Keratinocyte (primary cell): ENCODE results near the gene SLC16A9. TPM values are rescaled to one million over a fixed set of nuclear protein-coding genes. Genes with fewer than 3 reads are reported as not detected.

Experiments
- DNase-seq: peaks from one replicate; pipeline ENCODE4 v3.0.0-alpha.2; 2011; ENCODE audit warnings: low read depth, missing footprints, low spot score
- FAIRE-seq: peaks from 2 replicates; lab custom pipeline; 2011; peaks lifted over from hg19 to GRCh38; lab: Jason Lieb, UNC
- H2AFZ ChIP-seq: 2 replicates; pipeline ENCODE4 v1.6.0; 2012; ENCODE audit warnings: low read length, control low read depth, inconsistent platforms; ENCODE audit not compliant: control insufficient read depth
- H3K27ac ChIP-seq: 2 replicates; pipeline ENCODE4 v1.5.1; 2011; ENCODE audit warnings: low read length; ENCODE audit not compliant: control insufficient read depth, insufficient read depth
- H3K27me3 ChIP-seq: 3 replicates; pipeline ENCODE4 v1.6.0; 2011; ENCODE audit warnings: low read length; ENCODE audit not compliant: control insufficient read depth, insufficient read depth; ENCODE audit errors: extremely low read depth
- H3K36me3 ChIP-seq, 2 experiments: 2 replicates in 1 of 2; 3 replicates in 1 of 2; pipeline ENCODE4 v1.5.1; 2011; ENCODE audit warnings: low read length in 2 of 2, mild to moderate bottlenecking in 1 of 2; ENCODE audit not compliant: control insufficient read depth in 2 of 2, insufficient read depth in 2 of 2; ENCODE audit errors: extremely low read depth in 1 of 2
- H3K4me1 ChIP-seq: 3 replicates; pipeline ENCODE4 v1.5.1; 2011; ENCODE audit warnings: low read length; ENCODE audit not compliant: control insufficient read depth, insufficient read depth; ENCODE audit errors: extremely low read depth
- H3K4me2 ChIP-seq: 3 replicates; pipeline ENCODE4 v1.6.0; 2011; ENCODE audit warnings: low read depth, low read length; ENCODE audit not compliant: control insufficient read depth, insufficient read depth; ENCODE audit errors: extremely low read depth
- H3K4me3 ChIP-seq, 3 experiments: fragments of 200-600 bp in 1 of 3; sonication (generic) in 1 of 3; 2 replicates in 2 of 3; 3 replicates in 1 of 3; pipeline ENCODE4 v1.5.1; 2011 to 2016; ENCODE audit warnings: low read length in 3 of 3, mild to moderate bottlenecking in 3 of 3, control low read depth in 2 of 3, inconsistent platforms in 1 of 3, low read depth in 1 of 3, mixed read lengths in 1 of 3, mixed run types in 1 of 3, moderate library complexity in 1 of 3; ENCODE audit not compliant: control insufficient read depth in 2 of 3, insufficient read depth in 2 of 3; ENCODE audit errors: extremely low read depth in 1 of 3
- H3K79me2 ChIP-seq: 2 replicates; pipeline ENCODE4 v1.6.0; 2012; ENCODE audit warnings: low read length; ENCODE audit not compliant: control insufficient read depth, insufficient read depth
- H3K9ac ChIP-seq: 3 replicates; pipeline ENCODE4 v1.6.0; 2011; ENCODE audit warnings: low read length; ENCODE audit not compliant: control insufficient read depth, insufficient read depth; ENCODE audit errors: extremely low read depth
- H3K9me1 ChIP-seq: 3 replicates; pipeline ENCODE4 v1.6.0; 2011; ENCODE audit warnings: low read length; ENCODE audit not compliant: control insufficient read depth, insufficient read depth; ENCODE audit errors: extremely low read depth
- H3K9me3 ChIP-seq: 2 replicates; pipeline ENCODE4 v1.5.1; 2012; ENCODE audit warnings: low read depth, low read length; ENCODE audit not compliant: control insufficient read depth
- H4K20me1 ChIP-seq: 3 replicates; pipeline ENCODE4 v1.6.0; 2011; ENCODE audit warnings: low read length; ENCODE audit not compliant: control insufficient read depth, insufficient read depth; ENCODE audit errors: extremely low read depth
- EZH2 ChIP-seq: IDR thresholded peaks from one replicate; pipeline ENCODE4 v1.6.1; 2012; ENCODE audit warnings: inconsistent platforms, mild to moderate bottlenecking, low read length, moderate library complexity
- dilution Hi-C: fragments of 300-500 bp; cut with MboI; formaldehyde crosslinking; loops from one replicate; pipeline ENCODE4 v1.7.0; 2020; ENCODE audit warnings: low sequenced_read_pairs; ENCODE audit not compliant: extremely low pct_ligation_motif_present
- polyA plus RNA-seq, 5 experiments: library from polyadenylated mRNA; depleted of rRNA in 3 of 5; stranded (reverse) in 3 of 5; stranded (forward) in 1 of 5; unstranded in 1 of 5; fragments of >200 nt; gene quantifications; 1 replicate in 1 of 5; 2 replicates in 3 of 5; 3 replicates in 1 of 5; pipeline versions ENCODE4 v1.2.1 to v1.2.3, GENCODE V29; 2011 to 2012; ENCODE audit warnings: missing spikeins in 2 of 5, low read depth in 1 of 5, low replicate concordance in 1 of 5
- TF ChIP-seq, protein P1 (sequence below), 3 experiments: IDR thresholded peaks in 1 of 3; conservative IDR thresholded peaks in 1 of 3; optimal IDR thresholded peaks in 1 of 3; 2 replicates in 2 of 3; 3 replicates in 1 of 3; pipeline versions ENCODE3 to v1.5.1; 2011; ENCODE audit warnings: low read length in 3 of 3, mild to moderate bottlenecking in 3 of 3, moderate library complexity in 2 of 3, control low read depth in 1 of 3, inconsistent platforms in 1 of 3; ENCODE audit not compliant: insufficient read depth in 2 of 3; ENCODE audit errors: extremely low read depth in 1 of 3

Gene SLC16A9
- polyA plus RNA-seq, 1 donor (not counting 4 experiments of a cell fraction or from before 2014, with no cell fraction given): 4.5 TPM

DNA sequence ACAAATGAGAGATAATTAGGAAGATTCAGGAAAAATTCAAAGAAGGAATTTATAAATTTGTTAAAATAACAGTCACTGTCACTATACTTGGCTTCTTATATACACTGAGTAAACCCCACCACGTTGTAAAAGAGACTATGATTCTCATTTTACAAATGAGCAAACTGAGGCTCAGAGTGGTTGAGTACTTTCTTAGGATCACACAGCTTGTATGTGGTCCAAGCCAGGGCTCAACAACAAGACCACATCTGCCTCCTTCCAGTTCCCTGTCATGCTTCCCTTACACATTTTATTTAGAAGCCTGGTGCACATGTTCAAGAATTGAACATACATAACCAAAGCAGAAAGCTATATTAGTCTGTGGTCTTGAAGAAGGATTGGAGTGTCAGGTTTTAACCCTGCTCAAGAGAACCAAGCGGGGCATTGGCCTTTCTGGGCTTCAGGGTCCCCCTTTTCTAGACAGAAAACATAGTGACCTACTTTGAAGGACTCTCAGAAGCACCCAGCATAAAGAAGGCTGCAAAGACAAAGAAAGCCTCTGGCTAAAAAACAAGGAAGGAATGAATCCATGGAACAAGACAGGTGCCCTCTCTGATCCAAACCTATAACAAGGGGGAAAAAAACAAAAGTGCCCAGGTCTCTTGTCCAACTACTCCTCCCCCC lies 42.8 kb upstream of the SLC16A9 start:
- dilution Hi-C loops: no loop called here
- FAIRE-seq: no peak
- Histone ChIP-seq H3K9me1 (no peaks in the 10 kb centered on the region), H2AFZ (no peak overlapping the region), H3K79me2 (no peaks in the 10 kb centered on the region), H3K4me1 (no peaks in the 10 kb centered on the region), H3K4me2 (no peak overlapping the region), H3K4me3 (no peak overlapping the region), H4K20me1 (no peaks in the 10 kb centered on the region), H3K9ac (no peak overlapping the region), H3K27ac (no peak overlapping the region), H3K9me3 (no peaks in the 10 kb centered on the region), H3K36me3 (no peaks in the 10 kb centered on the region), H3K27me3 (peaks cover 3% of the 10 kb centered on the region)
- TF ChIP-seq, protein P1, sequence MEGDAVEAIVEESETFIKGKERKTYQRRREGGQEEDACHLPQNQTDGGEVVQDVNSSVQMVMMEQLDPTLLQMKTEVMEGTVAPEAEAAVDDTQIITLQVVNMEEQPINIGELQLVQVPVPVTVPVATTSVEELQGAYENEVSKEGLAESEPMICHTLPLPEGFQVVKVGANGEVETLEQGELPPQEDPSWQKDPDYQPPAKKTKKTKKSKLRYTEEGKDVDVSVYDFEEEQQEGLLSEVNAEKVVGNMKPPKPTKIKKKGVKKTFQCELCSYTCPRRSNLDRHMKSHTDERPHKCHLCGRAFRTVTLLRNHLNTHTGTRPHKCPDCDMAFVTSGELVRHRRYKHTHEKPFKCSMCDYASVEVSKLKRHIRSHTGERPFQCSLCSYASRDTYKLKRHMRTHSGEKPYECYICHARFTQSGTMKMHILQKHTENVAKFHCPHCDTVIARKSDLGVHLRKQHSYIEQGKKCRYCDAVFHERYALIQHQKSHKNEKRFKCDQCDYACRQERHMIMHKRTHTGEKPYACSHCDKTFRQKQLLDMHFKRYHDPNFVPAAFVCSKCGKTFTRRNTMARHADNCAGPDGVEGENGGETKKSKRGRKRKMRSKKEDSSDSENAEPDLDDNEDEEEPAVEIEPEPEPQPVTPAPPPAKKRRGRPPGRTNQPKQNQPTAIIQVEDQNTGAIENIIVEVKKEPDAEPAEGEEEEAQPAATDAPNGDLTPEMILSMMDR (optimal IDR thresholded peaks at IDR 0.05 in 1 of 3, IDR thresholded peaks at IDR 0.05 in 1 of 3, conservative IDR thresholded peaks at IDR 0.05 in 1 of 3; ENCODE audit: extremely low read depth in 1 of 3, insufficient read depth in 2 of 3, low read length in 3 of 3): no peak
- no peak for TF ChIP-seq EZH2
- DNase-seq: no peak

DNA sequence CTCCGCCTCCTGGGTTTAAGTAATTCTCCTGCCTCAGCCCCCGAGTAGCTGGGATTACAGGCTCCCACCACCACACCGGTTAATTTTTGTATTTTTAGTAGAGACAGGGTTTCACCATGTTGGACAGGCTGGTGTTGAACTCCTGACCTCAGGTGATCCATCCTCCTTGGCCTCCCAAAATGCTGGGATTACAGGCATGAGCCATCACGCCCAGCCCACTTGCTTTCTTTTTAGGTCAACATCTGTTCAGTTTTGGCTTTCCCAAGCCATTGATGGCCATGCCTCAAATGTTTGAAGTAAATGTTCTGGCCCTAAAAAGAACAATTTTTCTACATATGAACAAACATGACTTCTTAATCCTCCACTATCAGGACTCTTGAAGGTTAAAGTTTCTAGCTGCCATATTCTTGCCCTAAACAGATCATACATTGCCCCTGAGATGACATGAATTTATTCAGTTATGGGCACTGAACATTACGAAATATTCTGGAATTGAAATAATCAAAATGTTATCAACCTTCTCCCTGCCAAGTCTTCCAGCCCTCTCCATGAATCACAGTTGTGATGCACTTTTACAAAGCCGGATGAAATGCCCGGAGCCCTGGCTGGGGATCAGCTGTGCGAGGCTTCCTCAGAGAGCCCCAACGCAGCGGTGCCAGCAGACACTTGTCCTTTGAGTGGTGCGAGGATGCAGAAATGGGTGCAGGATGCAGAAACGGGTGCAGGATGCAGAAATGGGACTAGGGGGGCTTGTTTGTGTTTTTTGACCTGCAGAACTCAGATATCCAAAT lies 40.7 kb upstream of the SLC16A9 start:
- DNase-seq (no peak), FAIRE-seq (no peak)
- Histone ChIP-seq H3K9ac (no peak overlapping the region), H3K4me3 (no peak overlapping the region), H3K4me2 (no peak overlapping the region), H3K4me1 (no peaks in the 10 kb centered on the region), H3K27me3 (peaks cover 3% of the 10 kb centered on the region), H3K9me1 (no peaks in the 10 kb centered on the region), H2AFZ (no peak overlapping the region), H3K27ac (no peak overlapping the region), H3K79me2 (no peaks in the 10 kb centered on the region), H3K36me3 (no peaks in the 10 kb centered on the region), H3K9me3 (no peaks in the 10 kb centered on the region), H4K20me1 (no peaks in the 10 kb centered on the region)
- dilution Hi-C loops: no loop called here
- TF ChIP-seq EZH2: no peak
- TF ChIP-seq, protein P1 (optimal IDR thresholded peaks at IDR 0.05 in 1 of 3, IDR thresholded peaks at IDR 0.05 in 1 of 3, conservative IDR thresholded peaks at IDR 0.05 in 1 of 3; ENCODE audit: extremely low read depth in 1 of 3, insufficient read depth in 2 of 3, low read length in 3 of 3): no peak
